Limb (tissue), 2 donors: ENCODE results near the gene ZNF850.

Source experiments
- DNase-seq, 2 donors: peaks; one replicate each; pipeline ENCODE4 v3.0.0-alpha.2; 2016; ENCODE audit errors: extremely low spot score in 2 of 2

ZNF850 gene

GRCh38 chr19:36707134-36707533, 65.5 kb downstream of the ZNF850 start:
- DNase-seq, result no peak

GRCh38 chr19:36688058-36688457, 84.5 kb downstream of the ZNF850 start:
- DNase-seq, result no peak

DNA sequence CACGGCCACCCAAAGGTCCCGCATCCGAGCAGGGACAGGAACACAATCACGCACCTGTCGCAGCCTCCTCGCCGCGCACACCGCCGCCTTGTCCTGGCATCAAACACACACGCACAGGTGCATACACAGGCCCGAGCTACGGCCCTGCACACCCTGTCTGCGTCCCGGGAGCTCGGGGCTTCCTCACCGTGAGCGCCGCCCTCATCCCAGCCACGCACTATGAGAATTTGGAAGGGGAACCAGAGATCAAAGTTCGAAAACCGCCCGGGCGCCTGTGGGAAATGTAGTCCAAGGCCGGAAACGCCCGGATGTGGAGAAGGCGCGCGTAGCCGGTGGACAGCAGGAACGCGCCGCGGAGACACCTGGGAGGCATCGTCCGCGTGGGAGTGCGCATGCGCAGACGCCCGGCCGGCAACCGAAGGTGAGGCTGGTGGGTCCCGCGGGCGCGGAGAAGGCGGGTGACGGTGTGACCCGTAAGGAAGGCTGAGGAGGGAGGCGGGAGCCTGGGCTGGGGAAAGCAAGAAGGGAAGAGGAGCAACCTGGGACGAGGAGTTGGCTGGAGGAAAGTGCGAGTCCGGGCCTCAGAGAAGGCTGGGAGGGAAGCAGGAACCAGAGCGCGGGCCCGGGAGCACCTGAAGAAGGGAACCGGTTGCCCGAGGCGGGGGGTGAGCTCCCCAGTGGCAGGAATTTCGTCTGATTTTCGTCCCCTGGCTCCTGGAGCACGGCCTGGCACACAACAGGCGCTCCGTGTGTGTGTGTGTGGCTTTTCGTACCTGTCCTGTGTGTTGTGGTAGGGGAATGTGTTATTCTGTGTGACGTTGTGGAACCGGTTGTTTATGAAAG, 85.2 kb downstream of the ZNF850 start, which contains the start of gene ZNF567:
TSS of gene ZNF567 (plus strand) at position 399 of the 843 bp plus-strand sequence. CDS start 7,256 bp downstream, outside the sequence.
- peak; percentile 95 to 98 for DNase-seq

GRCh38 chr19:36686365-36687213, 86.0 kb downstream of the ZNF850 start:
- DNase-seq, result peak; percentile 7 to 53

GRCh38 chr19:36685835-36686234, 86.8 kb downstream of the ZNF850 start:
- DNase-seq, result no peak

DNA sequence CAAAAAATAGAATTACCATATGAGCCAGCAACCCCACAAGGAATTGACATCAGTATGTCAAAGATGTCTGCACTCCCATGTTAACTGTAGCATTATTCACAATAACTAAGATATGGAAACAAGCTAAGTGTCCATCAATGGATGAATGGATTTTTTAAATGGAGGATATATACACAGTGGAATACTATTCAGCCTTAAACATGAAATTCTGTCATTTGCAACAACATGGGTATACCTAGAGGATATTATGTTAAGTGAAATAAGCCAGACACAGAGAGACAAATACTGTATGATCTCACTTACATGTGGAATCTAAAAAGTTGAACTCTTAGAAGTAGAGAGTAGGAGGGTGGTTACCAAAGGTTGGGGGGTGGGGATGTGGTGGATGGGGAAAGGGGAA, 93.2 kb downstream of the ZNF850 start:
- DNase-seq, result no peak

DNA sequence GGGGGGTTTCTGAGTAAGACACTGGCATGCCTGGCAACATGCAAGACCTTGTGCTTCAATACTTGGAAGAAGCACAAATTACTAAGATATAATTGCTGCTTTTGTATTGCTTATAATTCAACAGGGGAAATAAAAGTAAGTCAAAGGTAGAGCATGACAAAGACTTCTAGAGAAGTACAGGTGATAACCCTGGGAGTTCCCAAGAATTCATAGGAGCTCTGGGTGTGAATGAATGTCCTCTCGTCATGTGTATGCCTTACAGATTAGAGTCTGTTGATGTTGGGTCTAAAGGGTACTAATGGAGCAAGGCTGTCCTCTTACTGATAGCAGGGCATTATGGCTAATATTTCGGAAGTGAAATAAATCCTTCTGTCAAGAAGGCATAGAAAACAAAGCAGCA, 98.4 kb downstream of the ZNF850 start:
- DNase-seq, result no peak

- no peak for DNase-seq
Observed at GRCh38 chr19:36672368-36672767, 100.2 kb downstream of the ZNF850 start.

DNA sequence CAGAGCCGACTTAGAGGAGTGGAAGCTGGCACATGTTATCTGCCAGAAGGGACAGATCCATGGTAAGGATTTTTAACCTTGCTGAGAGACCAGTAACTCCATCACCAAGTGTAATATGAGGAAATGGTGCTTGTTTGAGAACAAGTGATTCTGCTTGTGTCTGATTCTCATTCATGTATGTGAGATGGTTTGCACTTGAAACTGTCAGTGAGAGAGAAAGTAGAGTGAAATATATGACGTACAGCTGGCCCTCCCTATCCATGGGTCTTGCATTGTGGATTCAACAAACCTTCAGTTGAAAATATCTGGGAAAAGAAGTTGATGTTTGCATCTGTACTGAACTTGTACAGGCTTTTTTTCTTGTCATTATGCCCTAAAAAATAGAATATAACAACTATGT, 104.0 kb downstream of the ZNF850 start:
- no peak for DNase-seq

- DNase-seq, result no peak
Observed at GRCh38 chr19:36665832-36666231, 106.8 kb downstream of the ZNF850 start.
